ENCODE data around the gene ASZ1.

The ASZ1 gene

DNA sequence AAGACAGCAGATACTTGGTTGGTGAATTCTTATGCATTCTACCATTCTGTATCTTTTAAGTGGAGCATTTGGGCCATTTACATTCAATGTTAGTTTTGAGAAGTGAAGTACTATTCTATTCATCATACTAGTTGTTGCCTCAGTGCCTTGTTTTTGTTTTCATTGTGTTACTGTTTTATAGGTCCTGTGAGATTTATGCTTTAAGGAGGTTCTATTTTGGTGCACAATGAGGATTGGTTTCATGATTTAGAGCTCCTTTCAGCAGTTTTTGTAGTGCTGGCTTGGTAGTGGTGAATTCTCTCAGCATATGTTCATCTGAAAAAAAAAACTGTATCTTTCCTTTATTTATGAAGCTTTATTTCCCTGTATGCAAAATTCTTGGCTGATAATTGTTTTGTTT lies 81.1 kb downstream of the ASZ1 start:
- no peak for DNase-seq (ENCODE audit: low read depth)

DNA sequence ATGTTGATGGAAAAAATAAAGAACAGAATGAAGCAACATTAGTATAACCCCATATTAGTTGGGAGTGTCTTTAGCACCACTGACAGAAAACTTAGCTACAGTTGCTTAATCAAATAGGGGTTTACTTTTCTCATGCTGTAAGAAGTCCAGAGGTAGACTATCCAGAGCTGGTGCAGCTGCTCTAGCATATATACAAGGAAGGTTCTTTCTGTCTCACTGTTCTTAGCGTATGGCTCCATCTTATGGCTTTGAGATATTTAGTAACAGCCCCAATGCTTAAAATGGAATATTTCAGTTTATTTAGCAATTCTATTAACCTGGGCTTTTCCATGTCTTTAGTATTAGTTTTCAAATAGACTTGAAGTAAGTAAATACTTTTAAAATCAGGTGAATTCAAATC lies 89.3 kb downstream of the ASZ1 start:
- no peak for DNase-seq (ENCODE audit: low read depth)

DNA sequence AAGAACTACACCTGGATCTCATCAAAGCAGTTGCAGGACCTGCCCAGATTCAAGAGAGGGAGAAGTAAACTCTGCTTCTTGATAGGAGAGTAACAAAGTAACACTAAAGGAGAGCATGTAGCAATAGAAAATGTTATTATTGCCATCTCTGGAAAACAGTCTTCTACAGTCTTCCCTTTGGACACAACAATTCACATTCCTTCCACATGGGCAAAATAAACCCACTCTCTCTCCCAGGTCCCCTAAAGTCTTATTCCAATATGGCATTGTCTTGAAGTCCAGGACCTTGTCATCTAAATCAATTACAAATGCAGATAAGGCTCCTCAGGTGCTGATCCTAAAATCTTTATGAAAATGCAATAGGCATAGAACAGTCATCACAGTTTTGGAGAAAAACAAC lies 94.1 kb downstream of the ASZ1 start:
- no peak for DNase-seq (ENCODE audit: low read depth)

DNA sequence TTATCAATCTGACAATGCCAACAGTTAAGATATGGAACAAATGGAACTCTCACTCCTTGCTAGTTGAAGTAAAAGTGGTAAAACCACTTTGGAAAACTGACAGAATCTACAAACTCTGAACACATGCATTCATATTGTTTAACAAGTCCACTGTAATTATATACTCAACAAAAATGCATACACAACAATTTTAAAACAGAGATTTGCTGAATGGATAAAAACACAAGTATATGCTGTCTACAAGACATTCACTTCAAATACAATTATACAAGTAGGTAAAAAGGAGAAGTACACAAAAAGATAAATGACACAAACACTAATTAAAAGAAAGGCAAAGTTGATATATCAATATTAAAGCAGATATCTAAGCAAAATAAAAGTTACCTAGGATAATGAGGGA lies 95.3 kb downstream of the ASZ1 start:
- no peak for DNase-seq (ENCODE audit: low read depth)

DNA sequence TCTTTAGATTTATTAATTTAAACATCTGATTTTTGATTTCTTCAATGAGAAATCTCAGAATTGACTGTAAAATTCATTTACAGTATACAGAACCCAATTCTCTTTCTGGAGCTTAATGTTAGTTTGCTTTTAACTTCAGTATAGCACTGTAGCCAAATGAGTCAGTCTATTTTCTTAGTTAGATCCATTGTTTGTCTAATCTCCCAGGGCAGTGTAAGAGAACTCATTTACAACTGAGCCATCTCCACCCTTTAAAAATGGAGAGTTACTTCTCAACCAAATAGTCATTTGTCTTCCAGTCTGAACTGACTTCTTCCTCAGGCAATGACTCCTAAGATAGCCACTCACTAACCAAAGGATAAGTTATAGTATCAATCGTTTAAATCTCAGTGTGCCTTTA lies 101.5 kb downstream of the ASZ1 start:
- DNase-seq (ENCODE audit: low read depth) = no peak

DNA sequence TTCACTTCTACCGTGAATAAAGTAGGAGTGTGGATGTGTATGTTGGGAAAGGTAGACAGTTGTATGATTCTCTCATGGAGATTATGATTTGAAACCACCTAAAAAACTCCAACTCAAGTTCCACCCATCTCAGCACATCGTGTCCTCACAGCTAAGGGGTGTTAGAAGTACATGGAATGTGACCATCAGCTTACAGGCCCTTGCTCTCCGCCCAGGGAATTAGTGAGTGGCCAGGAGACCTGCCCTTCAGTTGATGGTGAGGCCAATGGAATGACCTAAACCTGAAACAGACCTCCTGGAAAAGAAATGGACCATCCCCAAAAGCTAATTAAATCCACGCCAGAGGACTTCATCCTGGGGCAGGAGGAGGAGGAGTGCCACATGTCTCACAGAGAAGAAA lies 102.3 kb downstream of the ASZ1 start:
- DNase-seq (ENCODE audit: low read depth) = no peak

DNA sequence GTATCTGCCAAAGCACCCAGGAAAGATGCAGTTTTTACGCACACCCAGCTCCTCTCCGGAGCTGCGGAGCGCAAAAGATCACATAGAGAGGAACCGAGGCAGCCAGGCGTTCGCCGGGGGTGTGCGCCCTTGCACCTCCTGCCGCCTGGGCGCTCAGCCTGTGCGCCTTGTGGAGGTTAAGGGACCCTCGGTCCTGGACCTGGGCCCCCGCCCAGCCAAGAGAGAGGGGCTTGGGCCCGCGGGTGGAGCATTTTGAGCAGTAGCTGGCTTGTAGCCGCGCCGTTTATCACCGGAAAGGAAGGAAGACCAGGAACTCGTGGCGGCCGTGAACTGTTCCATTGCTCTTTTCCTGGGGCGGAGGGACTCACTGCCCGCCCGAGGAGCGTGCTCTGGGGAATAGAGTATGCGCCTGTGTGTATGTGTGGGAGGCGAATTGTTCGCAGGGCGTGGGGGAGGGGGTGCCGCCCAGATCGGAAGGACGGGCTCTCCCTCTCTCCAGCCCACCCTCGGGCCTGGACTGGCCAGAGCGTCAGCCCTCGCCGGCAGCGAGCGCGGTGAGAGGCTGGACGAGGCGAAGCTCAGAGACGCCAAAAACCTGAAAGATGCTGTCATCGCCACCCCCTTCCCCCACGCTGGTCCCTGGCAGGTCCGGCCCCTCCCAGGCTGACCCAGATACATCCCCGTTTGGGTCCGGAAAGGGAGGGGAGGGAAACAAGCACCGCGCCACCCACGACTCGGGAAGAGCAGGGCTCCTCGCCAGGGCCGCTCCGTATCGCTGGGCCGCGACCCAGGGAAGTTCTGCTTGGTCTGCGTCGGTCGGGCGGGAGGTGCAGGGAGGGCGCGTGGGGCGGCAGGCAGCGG lies 103.2 kb downstream of the ASZ1 start:
- no peak for DNase-seq (ENCODE audit: low read depth)

DNA sequence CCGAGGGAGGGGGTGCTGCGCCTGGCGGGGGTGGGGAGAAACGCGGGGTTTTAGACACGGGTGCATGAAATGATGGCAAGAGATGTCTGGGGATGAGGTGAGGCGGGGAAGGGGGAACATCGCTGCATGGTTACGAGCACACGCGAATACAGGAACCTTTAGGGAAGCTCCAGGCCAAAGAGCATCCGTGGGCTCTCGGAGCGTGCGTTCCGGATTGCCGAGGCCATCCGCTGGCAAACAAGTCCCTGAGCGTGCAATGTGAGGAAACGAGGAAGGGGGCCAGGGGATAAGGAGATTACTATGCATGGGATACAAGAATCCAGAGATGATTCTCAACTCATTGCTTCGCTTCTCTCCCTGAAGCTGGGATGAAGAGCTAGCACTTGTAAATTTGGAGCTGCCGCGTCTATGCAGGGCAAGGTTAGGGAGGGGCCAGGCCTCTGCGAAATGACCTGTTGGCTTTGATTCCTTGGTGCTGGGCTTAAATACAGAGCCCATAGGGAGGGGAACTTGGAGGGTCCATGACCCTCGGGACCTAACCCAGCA lies 103.9 kb downstream of the ASZ1 start:
- DNase-seq (ENCODE audit: low read depth) = no peak

DNA sequence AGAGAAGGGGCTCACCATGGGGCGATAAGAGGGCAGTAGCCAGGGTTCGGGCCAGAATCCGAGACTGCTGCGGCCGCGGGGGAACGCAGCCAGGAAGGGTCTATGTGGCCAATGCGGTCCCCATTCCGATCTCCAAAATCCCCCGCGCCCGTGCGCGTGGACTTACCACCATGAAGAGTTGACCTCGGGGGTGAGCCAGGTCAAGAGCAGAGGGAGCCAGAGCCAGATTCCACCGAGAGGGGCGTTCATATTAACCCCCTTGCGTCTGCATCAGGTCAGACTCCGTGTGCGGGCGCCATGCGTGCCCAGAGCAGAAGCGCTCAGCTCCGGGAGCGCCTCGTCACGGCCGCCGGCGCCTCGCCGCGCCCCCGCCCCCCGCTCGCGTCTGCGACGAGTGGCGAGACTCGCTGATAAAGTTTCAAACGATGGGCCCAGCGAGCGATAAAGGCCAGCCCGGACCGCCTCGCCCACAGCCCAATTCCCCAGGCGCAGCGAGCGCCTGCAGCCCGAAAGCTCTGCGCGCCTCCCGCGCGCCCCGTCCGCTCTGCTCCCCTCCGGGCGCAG lies 104.5 kb downstream of the ASZ1 start, which contains the start of gene WNT2:
Gene WNT2, minus strand, starts transcription at position 318 of the 564 bp plus-strand sequence. Its CDS starts 69 bp downstream, at position 249.
- DNase-seq (ENCODE audit: low read depth) = no peak

DNA sequence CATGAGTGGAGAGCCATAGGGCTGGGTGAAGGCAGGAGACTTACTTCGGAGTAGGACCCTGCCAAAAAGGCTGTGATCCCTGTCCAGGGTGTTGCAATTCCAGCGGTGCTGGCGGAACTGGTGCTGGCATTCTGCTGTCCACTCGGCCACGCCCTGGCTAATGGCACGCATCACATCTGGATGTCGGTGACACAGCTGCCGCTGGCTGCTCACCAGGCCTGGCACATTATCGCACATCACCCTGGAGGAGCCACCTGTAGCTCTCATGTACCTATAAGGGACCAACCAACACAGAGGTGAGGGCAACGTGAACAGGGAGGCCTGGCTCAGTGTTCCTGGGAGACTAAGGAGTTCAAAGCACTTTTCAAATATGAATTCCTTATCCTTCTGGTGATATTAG lies 106.8 kb downstream of the ASZ1 start:
- DNase-seq (ENCODE audit: low read depth) = no peak

DNA sequence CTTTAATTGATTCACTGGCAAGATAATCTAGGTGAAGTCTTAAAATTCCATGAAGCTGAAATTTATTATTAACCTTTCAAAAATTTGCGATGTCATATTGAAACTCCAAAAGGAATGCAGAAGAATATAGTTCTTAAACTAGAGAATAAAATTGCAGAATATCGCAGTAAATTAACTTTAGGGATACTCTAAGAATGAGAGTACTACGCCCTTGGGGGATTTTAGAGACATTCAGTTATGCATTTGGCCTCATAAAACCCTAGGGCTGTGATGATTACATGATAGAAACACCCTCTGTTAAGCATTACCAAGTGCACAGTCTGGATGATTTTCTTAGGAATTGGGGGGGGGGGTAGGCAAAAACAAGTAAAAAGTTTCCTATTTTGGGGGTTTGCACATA lies 108.1 kb downstream of the ASZ1 start:
- no peak for DNase-seq (ENCODE audit: low read depth)

DNA sequence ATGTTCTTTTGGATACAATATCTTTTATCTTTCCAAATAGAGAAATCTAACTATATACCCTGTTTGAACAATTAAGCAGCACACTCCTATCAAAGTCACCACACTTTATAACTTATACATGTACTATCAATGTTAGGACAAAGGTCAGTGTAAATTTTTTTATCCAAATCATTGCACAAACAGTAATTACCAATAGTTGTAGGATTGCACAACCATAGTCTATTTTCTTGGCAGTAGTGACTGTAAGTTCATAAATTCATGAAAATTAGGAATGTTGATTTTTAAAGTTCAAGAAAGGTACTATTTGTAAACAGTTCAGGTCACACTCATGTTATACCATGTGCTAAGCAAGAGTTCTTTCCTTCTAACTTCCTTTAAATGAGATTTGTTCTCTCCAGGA lies 113.7 kb downstream of the ASZ1 start:
- no peak for DNase-seq (ENCODE audit: low read depth)

Measured in CMK (cell line).